ENCODE results near the gene DNAAF3. TPM values are rescaled to one million over a fixed set of nuclear protein-coding genes. Genes with fewer than 3 reads are reported as not detected.
A peak's percentile ranks its signal among the peaks of the same experiment; 100 is the strongest.
"Not testable (repeated sequence)": the region's sequence is repeated elsewhere in the genome, so short reads cannot be mapped to it uniquely, and the experiment has no call there.

Gene DNAAF3
- total RNA-seq, 1 donor from 2014 or later = 2.2 TPM

GRCh38 chr19:55173186-55173713 is 6.8 kb upstream of the DNAAF3 start:
- Mint-ChIP-seq H3K27ac (ENCODE audit: unreplicated experiment) (no peak overlapping the region), H3K4me3 (ENCODE audit: unreplicated experiment) (no peak overlapping the region), H3K4me1 (ENCODE audit: unreplicated experiment) (peaks cover 7% of the 10 kb centered on the region), H3K36me3 (ENCODE audit: low read depth, unreplicated experiment) (peaks cover 5% of the 10 kb centered on the region), H3K9me3 (ENCODE audit: unreplicated experiment) (no peaks in the 10 kb centered on the region), H3K27me3 (ENCODE audit: unreplicated experiment) (peaks cover 29% of the 10 kb centered on the region)
- TF ChIP-seq CTCF (IDR thresholded peaks at IDR 0.05; ENCODE audit: unreplicated experiment) = no peak
- DNase-seq (ENCODE audit: low spot score) = no peak

- Mint-ChIP-seq H3K9me3 (ENCODE audit: unreplicated experiment) (no peaks in the 10 kb centered on the region), H3K4me3 (ENCODE audit: unreplicated experiment) (peak overlapping the region; percentile 56), H3K36me3 (ENCODE audit: low read depth, unreplicated experiment) (peaks cover 5% of the 10 kb centered on the region), H3K27me3 (ENCODE audit: unreplicated experiment) (peaks cover 28% of the 10 kb centered on the region), H3K27ac (ENCODE audit: unreplicated experiment) (peak overlapping the region; percentile 9), H3K4me1 (ENCODE audit: unreplicated experiment) (peaks cover 7% of the 10 kb centered on the region)
- no peak for TF ChIP-seq CTCF (IDR thresholded peaks at IDR 0.05; ENCODE audit: unreplicated experiment)
- no peak for DNase-seq (ENCODE audit: low spot score)
These were observed 6.3 kb upstream of the DNAAF3 start for GRCh38 chr19:55172741-55173140.

DNA sequence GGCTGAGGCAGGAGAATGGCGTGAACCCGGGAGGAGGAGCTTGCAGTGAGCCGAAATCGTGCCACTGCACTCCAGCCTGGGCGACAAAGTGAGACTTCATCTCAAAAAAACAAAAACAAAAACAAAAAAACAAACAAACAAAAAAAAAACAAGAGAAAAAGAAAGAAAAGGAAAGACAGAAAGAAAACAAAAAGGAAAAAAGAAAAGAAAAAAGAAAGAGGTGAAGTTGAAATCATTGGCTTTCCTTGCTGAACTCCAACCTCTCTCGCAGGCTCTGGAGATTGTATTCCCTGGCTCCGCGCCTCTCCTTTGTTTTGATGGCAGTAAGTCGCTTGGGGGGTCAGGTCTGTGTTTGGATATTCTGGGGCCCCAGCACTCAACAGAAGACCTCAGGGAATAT is 5.9 kb upstream of the DNAAF3 start:
- peak overlapping the region; percentile 9 for H3K27ac Mint-ChIP-seq (ENCODE audit: unreplicated experiment)
- H3K4me1 Mint-ChIP-seq (ENCODE audit: unreplicated experiment); DNase-seq (ENCODE audit: low spot score); H3K36me3 Mint-ChIP-seq (ENCODE audit: low read depth, unreplicated experiment); H3K9me3 Mint-ChIP-seq (ENCODE audit: unreplicated experiment): not testable (repeated sequence)
- H3K27me3 Mint-ChIP-seq (ENCODE audit: unreplicated experiment) = peaks cover 28% of the 10 kb centered on the region
- H3K4me3 Mint-ChIP-seq (ENCODE audit: unreplicated experiment) = peak overlapping the region; percentile 56

DNA sequence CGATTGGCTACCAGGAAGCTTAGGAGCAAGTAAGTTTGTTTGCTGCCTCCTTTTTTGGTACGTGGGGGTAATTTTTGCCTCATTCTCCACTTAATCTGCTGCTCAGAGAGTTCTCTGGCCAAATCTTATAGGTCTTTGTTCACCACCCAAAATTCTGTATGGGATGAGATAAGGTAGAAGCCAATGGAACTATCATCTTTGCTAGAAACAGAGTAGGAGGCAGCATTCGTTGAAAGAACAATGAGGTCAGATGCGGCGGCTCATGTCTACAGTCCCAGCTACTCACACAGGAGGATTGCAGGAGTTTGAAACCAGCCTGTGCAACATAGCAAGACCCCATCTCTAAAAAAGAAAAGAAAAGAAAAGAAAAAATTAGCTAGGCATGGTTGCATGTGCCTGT is 5.0 kb upstream of the DNAAF3 start:
- no peak for TF ChIP-seq CTCF (IDR thresholded peaks at IDR 0.05; ENCODE audit: unreplicated experiment)
- peaks cover 5% of the 10 kb centered on the region for H3K36me3 Mint-ChIP-seq (ENCODE audit: low read depth, unreplicated experiment)
- no peak overlapping the region for H3K4me3 Mint-ChIP-seq (ENCODE audit: unreplicated experiment)
- H3K27ac Mint-ChIP-seq (ENCODE audit: unreplicated experiment) = no peak overlapping the region
- H3K4me1 Mint-ChIP-seq (ENCODE audit: unreplicated experiment) = peaks cover 12% of the 10 kb centered on the region
- H3K27me3 Mint-ChIP-seq (ENCODE audit: unreplicated experiment) = peaks cover 23% of the 10 kb centered on the region
- H3K9me3 Mint-ChIP-seq (ENCODE audit: unreplicated experiment) = no peaks in the 10 kb centered on the region
- DNase-seq (ENCODE audit: low spot score) = no peak

DNA sequence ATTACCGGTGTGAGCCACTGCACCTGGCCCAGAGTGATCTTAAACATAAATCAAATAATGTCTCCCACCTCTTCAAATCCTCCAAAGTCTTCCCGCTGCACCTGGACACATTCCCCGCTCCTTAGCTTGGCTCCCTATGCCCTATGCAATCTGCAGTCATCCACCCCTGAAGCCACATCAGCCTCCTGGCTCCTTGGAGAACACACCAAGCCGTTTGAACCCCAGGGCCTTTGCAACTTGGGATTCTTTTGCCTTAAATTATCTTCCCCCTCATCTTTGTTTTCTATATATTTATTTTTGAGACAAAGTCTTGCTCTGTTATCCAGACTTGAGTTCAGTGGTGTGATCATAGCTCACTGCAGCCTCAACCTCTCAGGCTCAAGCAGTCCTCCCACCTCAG is 2.7 kb upstream of the DNAAF3 start:
- Mint-ChIP-seq H3K36me3 (ENCODE audit: low read depth, unreplicated experiment) (peaks cover 5% of the 10 kb centered on the region), H3K4me1 (ENCODE audit: unreplicated experiment) (peaks cover 12% of the 10 kb centered on the region), H3K4me3 (ENCODE audit: unreplicated experiment) (no peak overlapping the region), H3K27ac (ENCODE audit: unreplicated experiment) (no peak overlapping the region), H3K9me3 (ENCODE audit: unreplicated experiment) (no peaks in the 10 kb centered on the region), H3K27me3 (ENCODE audit: unreplicated experiment) (peaks cover 19% of the 10 kb centered on the region)
- no peak for TF ChIP-seq CTCF (IDR thresholded peaks at IDR 0.05; ENCODE audit: unreplicated experiment)
- no peak for DNase-seq (ENCODE audit: low spot score)
